ENCODE data around the gene PUS1. TPM values are rescaled to one million over a fixed set of nuclear protein-coding genes. Genes with fewer than 3 reads are reported as not detected.

Gene PUS1
- total RNA-seq, 2 donors from 2014 or later: 37.3 to 56.7 TPM

- DNase-seq: peak; percentile 7
- Mint-ChIP-seq H3K4me3 (no peak overlapping the region), H3K9me3 (no peaks in the 10 kb centered on the region), H3K27me3 (ENCODE audit: insufficient read depth) (no peaks in the 10 kb centered on the region), H3K4me1 (peaks cover 20% of the 10 kb centered on the region), H3K36me3 (ENCODE audit: low read depth) (peaks cover 17% of the 10 kb centered on the region), H3K27ac (no peak overlapping the region)
- 93 to 100% methylated on average over 3 to 8 of the region's 8 CpGs for WGBS, 2 experiments (ENCODE audit: insufficient coverage in 1 of 2, insufficient read length in 1 of 2)
- Histone ChIP-seq H3K4me1 (ENCODE audit: control insufficient read depth, insufficient read depth, low read length) (no peaks in the 10 kb centered on the region), H3K27me3 (ENCODE audit: control insufficient read depth, insufficient read depth, low read length, poor library complexity, severe bottlenecking) (no peaks in the 10 kb centered on the region), H3K9ac (ENCODE audit: extremely low read depth, low read length, poor library complexity, severe bottlenecking) (no peak overlapping the region), H3K9me3 (ENCODE audit: control insufficient read depth, low read length) (no peaks in the 10 kb centered on the region), H3K4me3 (ENCODE audit: low read length) (no peak overlapping the region), H3K36me3 (ENCODE audit: control insufficient read depth, insufficient read depth, low read length) (peaks cover 31% of the 10 kb centered on the region), H3K27ac (ENCODE audit: low read depth, low read length) (no peak overlapping the region)
- TF ChIP-seq CTCF (conservative IDR thresholded peaks at IDR 0.05): no peak
Observed at GRCh38 chr12:131962069-131962468, 33.0 kb downstream of the PUS1 start.

DNA sequence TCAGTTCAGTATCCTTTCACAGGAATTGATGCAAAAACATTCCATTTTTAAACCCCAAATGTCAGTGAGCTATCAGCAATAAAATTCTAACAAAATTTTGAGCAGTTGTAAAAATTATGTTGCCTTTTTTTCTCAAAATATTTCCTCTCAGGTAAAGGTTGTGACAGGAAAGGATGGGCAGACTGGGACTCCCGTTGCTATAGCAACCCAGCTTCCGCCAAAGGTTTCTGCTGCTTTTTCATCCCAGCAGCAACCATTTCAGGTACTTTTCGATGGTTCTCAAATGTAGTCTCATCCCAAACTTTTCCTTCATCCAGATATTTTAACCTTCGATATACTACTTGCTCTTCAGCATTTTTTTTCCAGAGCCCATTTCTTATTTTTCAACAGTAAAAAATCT, 34.3 kb downstream of the PUS1 start:
- Mint-ChIP-seq H3K27me3 (ENCODE audit: insufficient read depth) (no peaks in the 10 kb centered on the region), H3K4me1 (peaks cover 14% of the 10 kb centered on the region), H3K9me3 (no peaks in the 10 kb centered on the region), H3K4me3 (no peak overlapping the region), H3K27ac (no peak overlapping the region), H3K36me3 (ENCODE audit: low read depth) (peaks cover 17% of the 10 kb centered on the region)
- no peaks in the 10 kb centered on the region for H3K4me1 ChIP-seq (ENCODE audit: control insufficient read depth, insufficient read depth, low read length)
- H3K4me3 ChIP-seq (ENCODE audit: low read length): no peak overlapping the region
- peaks cover 31% of the 10 kb centered on the region for H3K36me3 ChIP-seq (ENCODE audit: control insufficient read depth, insufficient read depth, low read length)
- H3K9me3 ChIP-seq (ENCODE audit: control insufficient read depth, low read length): no peaks in the 10 kb centered on the region
- DNase-seq: peak; percentile 35
- TF ChIP-seq CTCF (conservative IDR thresholded peaks at IDR 0.05): no peak
- H3K27ac ChIP-seq (ENCODE audit: low read depth, low read length): no peak overlapping the region
- H3K9ac ChIP-seq (ENCODE audit: extremely low read depth, low read length, poor library complexity, severe bottlenecking): no peak overlapping the region
- WGBS, 2 experiments (ENCODE audit: insufficient coverage in 1 of 2, insufficient read length in 1 of 2): 87 to 94% methylated on average over 4 of the region's 4 CpGs
- no peaks in the 10 kb centered on the region for H3K27me3 ChIP-seq (ENCODE audit: control insufficient read depth, insufficient read depth, low read length, poor library complexity, severe bottlenecking)

GRCh38 chr12:131965073-131965472, 36.0 kb downstream of the PUS1 start:
- Histone ChIP-seq H3K9me3 (ENCODE audit: control insufficient read depth, low read length) (no peaks in the 10 kb centered on the region), H3K27me3 (ENCODE audit: control insufficient read depth, insufficient read depth, low read length, poor library complexity, severe bottlenecking) (no peaks in the 10 kb centered on the region), H3K36me3 (ENCODE audit: control insufficient read depth, insufficient read depth, low read length) (peaks cover 31% of the 10 kb centered on the region), H3K27ac (ENCODE audit: low read depth, low read length) (no peak overlapping the region), H3K4me3 (ENCODE audit: low read length) (no peak overlapping the region), H3K4me1 (ENCODE audit: control insufficient read depth, insufficient read depth, low read length) (no peaks in the 10 kb centered on the region), H3K9ac (ENCODE audit: extremely low read depth, low read length, poor library complexity, severe bottlenecking) (no peak overlapping the region)
- H3K36me3 Mint-ChIP-seq (ENCODE audit: low read depth): peaks cover 17% of the 10 kb centered on the region
- no peak for TF ChIP-seq CTCF (conservative IDR thresholded peaks at IDR 0.05)
- H3K9me3 Mint-ChIP-seq: no peaks in the 10 kb centered on the region
- no peak overlapping the region for H3K4me3 Mint-ChIP-seq
- 88 to 97% methylated on average over 1 to 2 of the region's 2 CpGs for WGBS, 2 experiments (ENCODE audit: insufficient coverage in 1 of 2, insufficient read length in 1 of 2)
- H3K27me3 Mint-ChIP-seq (ENCODE audit: insufficient read depth): no peaks in the 10 kb centered on the region
- H3K4me1 Mint-ChIP-seq: no peaks in the 10 kb centered on the region
- H3K27ac Mint-ChIP-seq: no peak overlapping the region
- no peak for DNase-seq
